Measurements from ENCODE around the gene EXPH5. TPM values are rescaled to one million over a fixed set of nuclear protein-coding genes. Genes with fewer than 3 reads are reported as not detected.

Gene EXPH5
- total and polyA plus RNA-seq, 9 of the 15 experiments (the other 6 are each of a cell fraction or from before 2014, with no cell fraction given): 1.3 to 8.5 (median 4.8) TPM

GRCh38 chr11:108606495-108607160 is 13.1 kb upstream of the EXPH5 start:
- H3K4me2 ChIP-seq (ENCODE audit: insufficient read depth, low read length): no peak overlapping the region
- in situ Hi-C loops (cut with MboI) (no loop called here), intact Hi-C loops (cut with micrococcal nuclease) (no loop called here)
- no peaks in the 10 kb centered on the region for H3K36me3 ChIP-seq (ENCODE audit: control insufficient read depth, insufficient read depth, low read length)
- H3K4me1 ChIP-seq (replicated peaks in 1 of 2; ENCODE audit: control insufficient read depth in 2 of 2, insufficient read depth in 2 of 2, low read length in 2 of 2): peaks cover 4 to 8% of the 10 kb centered on the region in 2 experiments; a peak in 2 of 5 replicates
- DNase-seq (ENCODE audit: extremely low read depth in 1 of 4, low spot score in 3 of 4) (no peak), ATAC-seq (no peak), FAIRE-seq (no peak)
- H3K27ac ChIP-seq (ENCODE audit: extremely low read depth, low read depth, low read length): no peak overlapping the region
- no peaks in the 10 kb centered on the region for H3K27me3 ChIP-seq (ENCODE audit: control insufficient read depth in 2 of 2, insufficient read depth in 2 of 2, low read length in 2 of 2)
- POLR2A ChIA-PET: no interaction called here
- WGBS (ENCODE audit: insufficient coverage, low coverage, missing lambda C conversion rate): 32% methylated on average over 3 of the region's 3 CpGs
- CTCF ChIA-PET (ENCODE audit: low intra/inter-chr PET ratio): no interaction called here
- no peak overlapping the region for H3K9ac ChIP-seq (ENCODE audit: insufficient read depth in 1 of 2, low read depth in 2 of 2, low read length in 2 of 2)
- no peaks in the 10 kb centered on the region for H4K20me1 ChIP-seq (replicated peaks; ENCODE audit: control insufficient read depth, insufficient read depth, low read length)
- TF ChIP-seq STAT5A (IDR thresholded peaks at IDR 0.05; ENCODE audit: borderline replicate concordance, low read length) (no peak), SREBF1 (IDR thresholded peaks at IDR 0.05; ENCODE audit: borderline replicate concordance, low read depth, low read length) (no peak), MECOM (CRISPR knock-in tag; IDR thresholded peaks at IDR 0.05) (no peak), SP1 (CRISPR knock-in tag; IDR thresholded peaks at IDR 0.05) (no peak), PHF20 (IDR thresholded peaks at IDR 0.05; ENCODE audit: partially characterized antibody) (no peak), NFXL1 (CRISPR knock-in tag; IDR thresholded peaks at IDR 0.05) (no peak), BRD4 (IDR thresholded peaks at IDR 0.05) (no peak)
- TF ChIP-seq, protein P1, sequence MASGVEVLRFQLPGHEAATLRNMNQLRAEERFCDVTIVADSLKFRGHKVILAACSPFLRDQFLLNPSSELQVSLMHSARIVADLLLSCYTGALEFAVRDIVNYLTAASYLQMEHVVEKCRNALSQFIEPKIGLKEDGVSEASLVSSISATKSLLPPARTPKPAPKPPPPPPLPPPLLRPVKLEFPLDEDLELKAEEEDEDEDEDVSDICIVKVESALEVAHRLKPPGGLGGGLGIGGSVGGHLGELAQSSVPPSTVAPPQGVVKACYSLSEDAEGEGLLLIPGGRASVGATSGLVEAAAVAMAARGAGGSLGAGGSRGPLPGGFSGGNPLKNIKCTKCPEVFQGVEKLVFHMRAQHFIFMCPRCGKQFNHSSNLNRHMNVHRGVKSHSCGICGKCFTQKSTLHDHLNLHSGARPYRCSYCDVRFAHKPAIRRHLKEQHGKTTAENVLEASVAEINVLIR (CRISPR knock-in tag; IDR thresholded peaks at IDR 0.05): no peak
- H3K9me1 ChIP-seq (ENCODE audit: control insufficient read depth, insufficient read depth, low read length): no peaks in the 10 kb centered on the region
- no TSS peak for BruUV-seq (replicated peaks)
- no peaks in the 10 kb centered on the region for H3K9me3 ChIP-seq (replicated peaks; ENCODE audit: control insufficient read depth, insufficient read depth, low read depth, low read length)
- H2AFZ ChIP-seq (ENCODE audit: low read depth, low read length): no peak overlapping the region
- no peaks in the 10 kb centered on the region for H3K79me2 ChIP-seq (ENCODE audit: control insufficient read depth, insufficient read depth, low read length)
- no peak overlapping the region for H3K4me3 ChIP-seq
